HEK293 (cell line): ENCODE data around the gene CBX1.

Experiments used
- EGR2 ChIP-seq: fragments of 450-650 bp; formaldehyde crosslinking; IDR thresholded peaks from 2 replicates; pipeline ENCODE4 v1.5.1; 2016; ENCODE audit warnings: low read depth, missing biosample characterization, missing genetic modification characterization
- GFI1B ChIP-seq: fragments of 450-650 bp; formaldehyde crosslinking; IDR thresholded peaks from 2 replicates; pipeline ENCODE4 v1.5.1; 2016; ENCODE audit warnings: missing biosample characterization, missing genetic modification characterization
- GLIS1 ChIP-seq: fragments of 450-650 bp; formaldehyde crosslinking; IDR thresholded peaks from 2 replicates; pipeline ENCODE4 v1.5.1; 2016; ENCODE audit warnings: missing biosample characterization, missing genetic modification characterization
- HIC1 ChIP-seq: fragments of 450-650 bp; formaldehyde crosslinking; IDR thresholded peaks from 2 replicates; pipeline ENCODE4 v1.5.1; 2016; ENCODE audit warnings: missing biosample characterization, missing genetic modification characterization
- IKZF3 ChIP-seq: fragments of 450-650 bp; IDR thresholded peaks from 2 replicates; pipeline ENCODE4 v1.5.0; 2018; ENCODE audit warnings: missing biosample characterization, mild to moderate bottlenecking, missing genetic modification characterization, moderate library complexity
- KLF7 ChIP-seq: fragments of 450-650 bp; formaldehyde crosslinking; IDR thresholded peaks from 2 replicates; pipeline ENCODE4 v1.5.1; 2016; ENCODE audit warnings: missing biosample characterization, missing genetic modification characterization, borderline replicate concordance
- MEIS1 ChIP-seq: sonication (generic); formaldehyde crosslinking; IDR thresholded peaks from 2 replicates; pipeline ENCODE4 v1.8.1; 2022; ENCODE audit warnings: missing genetic modification reagents, mild to moderate bottlenecking, borderline replicate concordance
- SP7 ChIP-seq: fragments of 450-650 bp; formaldehyde crosslinking; IDR thresholded peaks from 2 replicates; pipeline ENCODE4 v1.5.1; 2016; ENCODE audit warnings: missing biosample characterization, missing genetic modification characterization
- YY1 ChIP-seq: fragments of 450-650 bp; formaldehyde crosslinking; IDR thresholded peaks from 2 replicates; pipeline ENCODE4 v1.5.1; 2018; ENCODE audit warnings: missing biosample characterization, missing genetic modification characterization
- ZBTB10 ChIP-seq: fragments of 450-650 bp; formaldehyde crosslinking; IDR thresholded peaks from 2 replicates; pipeline ENCODE4 v1.5.1; 2016; ENCODE audit warnings: missing biosample characterization, missing genetic modification characterization
- ZBTB48 ChIP-seq: fragments of 450-650 bp; formaldehyde crosslinking; IDR thresholded peaks from 2 replicates; pipeline ENCODE4 v1.5.1; 2016; ENCODE audit warnings: missing biosample characterization, missing genetic modification characterization
- ZBTB8A ChIP-seq: fragments of 450-650 bp; formaldehyde crosslinking; IDR thresholded peaks from 2 replicates; pipeline ENCODE4 v1.5.1; 2016; ENCODE audit warnings: missing biosample characterization, missing genetic modification characterization
- ZEB2 ChIP-seq: fragments of 450-650 bp; formaldehyde crosslinking; IDR thresholded peaks from 2 replicates; pipeline ENCODE4 v1.5.1; 2016; ENCODE audit warnings: missing biosample characterization, missing genetic modification characterization
- ZFHX2 ChIP-seq: fragments of 450-650 bp; formaldehyde crosslinking; conservative IDR thresholded peaks from 2 replicates; pipeline ENCODE4 v1.5.1; 2016; ENCODE audit warnings: missing biosample characterization, missing genetic modification characterization
- ZFP69B ChIP-seq: fragments of 450-650 bp; formaldehyde crosslinking; IDR thresholded peaks from 2 replicates; pipeline ENCODE4 v1.5.1; 2016; ENCODE audit warnings: missing biosample characterization, missing genetic modification characterization
- ZNF10 ChIP-seq: fragments of 450-650 bp; formaldehyde crosslinking; IDR thresholded peaks from 2 replicates; pipeline ENCODE4 v1.5.1; 2017; ENCODE audit warnings: missing biosample characterization, missing genetic modification characterization
- ZNF302 ChIP-seq: fragments of 450-650 bp; formaldehyde crosslinking; IDR thresholded peaks from 2 replicates; pipeline ENCODE4 v1.5.1; 2016; ENCODE audit warnings: missing biosample characterization, missing genetic modification characterization, low read depth
- ZNF341 ChIP-seq: fragments of 450-650 bp; formaldehyde crosslinking; IDR thresholded peaks from 2 replicates; pipeline ENCODE4; 2016; ENCODE audit warnings: low read depth, missing biosample characterization, missing genetic modification characterization
- ZNF423 ChIP-seq: fragments of 450-650 bp; formaldehyde crosslinking; IDR thresholded peaks from 2 replicates; pipeline ENCODE4 v1.5.1; 2016; ENCODE audit warnings: missing biosample characterization, missing genetic modification characterization
- ZNF561 ChIP-seq: fragments of 450-650 bp; IDR thresholded peaks from 2 replicates; pipeline ENCODE4 v1.5.1; 2018; ENCODE audit warnings: missing biosample characterization, missing genetic modification characterization, borderline replicate concordance
- ZNF600 ChIP-seq: fragments of 450-650 bp; formaldehyde crosslinking; IDR thresholded peaks from 2 replicates; pipeline ENCODE4 v1.5.1; 2016; ENCODE audit warnings: missing biosample characterization, missing genetic modification characterization
- ZNF777 ChIP-seq: fragments of 450-650 bp; formaldehyde crosslinking; IDR thresholded peaks from 2 replicates; pipeline ENCODE4 v1.5.1; 2017; ENCODE audit warnings: missing biosample characterization, missing genetic modification characterization, borderline replicate concordance
- ZNF792 ChIP-seq: fragments of 450-650 bp; formaldehyde crosslinking; IDR thresholded peaks from 2 replicates; pipeline ENCODE4 v1.5.1; 2016; ENCODE audit warnings: missing biosample characterization, missing genetic modification characterization
- ZXDB ChIP-seq: fragments of 450-650 bp; formaldehyde crosslinking; IDR thresholded peaks from 2 replicates; pipeline ENCODE4 v1.5.1; 2016; ENCODE audit warnings: missing biosample characterization, missing genetic modification characterization
- TF ChIP-seq, protein P1 (sequence below): fragments of 450-650 bp; formaldehyde crosslinking; IDR thresholded peaks from 2 replicates; pipeline ENCODE4 v1.5.1; 2016; ENCODE audit warnings: missing biosample characterization, missing genetic modification characterization
- TF ChIP-seq, protein P2 (sequence below): fragments of 450-650 bp; formaldehyde crosslinking; IDR thresholded peaks from 2 replicates; pipeline ENCODE4 v1.5.1; 2017; ENCODE audit warnings: missing biosample characterization, missing genetic modification characterization
- TF ChIP-seq, protein P3 (sequence below): sonication (generic); formaldehyde crosslinking; IDR thresholded peaks from 2 replicates; pipeline ENCODE4 v1.8.1; 2022; ENCODE audit warnings: mild to moderate bottlenecking, moderate library complexity, missing genetic modification reagents

The CBX1 gene

GRCh38 chr17:48107137-48108055, 6.1 kb upstream of the CBX1 start, which contains the start of gene SNX11 (continued):
- TF ChIP-seq SP7 (tag by site-specific recombination) (peak; percentile 57; the same call in 1 of the 2 replicates), ZBTB10 (peak; percentile 90), EGR2 (tag by site-specific recombination) (peak; percentile 97), YY1 (0 out of 2 replicates have a peak, but pooled peaks have one; percentile 22), HIC1 (tag by site-specific recombination) (peak; percentile 56; the same call in 1 of the 2 replicates), ZNF600 (tag by site-specific recombination) (peak; percentile 81), ZBTB48 (tag by site-specific recombination) (peak; percentile 94), ZNF561 (tag by site-specific recombination) (peak; percentile 12; the same call in 1 of the 2 replicates), ZEB2 (tag by site-specific recombination) (peak; percentile 94), ZNF423 (tag by site-specific recombination) (peak; percentile 40; the same call in 1 of the 2 replicates), MEIS1 (CRISPR knock-in tag) (no peak), ZXDB (tag by site-specific recombination) (peak; percentile 71), ZFP69B (peak; percentile 95), ZFHX2 (tag by site-specific recombination) (peak; percentile 97), ZNF10 (tag by site-specific recombination) (peak; percentile 46; the same call in 1 of the 2 replicates), IKZF3 (tag by site-specific recombination) (peak; percentile 96), ZNF777 (tag by site-specific recombination) (no peak), ZBTB8A (tag by site-specific recombination) (peak; percentile 92), GFI1B (tag by site-specific recombination) (no peak), ZNF792 (no peak), GLIS1 (tag by site-specific recombination) (peak; percentile 59), KLF7 (tag by site-specific recombination) (peak; percentile 83; the same call in 1 of the 2 replicates), ZNF341 (tag by site-specific recombination) (peak; percentile 80), ZNF302 (tag by site-specific recombination) (no peak)
- TF ChIP-seq, protein P1, sequence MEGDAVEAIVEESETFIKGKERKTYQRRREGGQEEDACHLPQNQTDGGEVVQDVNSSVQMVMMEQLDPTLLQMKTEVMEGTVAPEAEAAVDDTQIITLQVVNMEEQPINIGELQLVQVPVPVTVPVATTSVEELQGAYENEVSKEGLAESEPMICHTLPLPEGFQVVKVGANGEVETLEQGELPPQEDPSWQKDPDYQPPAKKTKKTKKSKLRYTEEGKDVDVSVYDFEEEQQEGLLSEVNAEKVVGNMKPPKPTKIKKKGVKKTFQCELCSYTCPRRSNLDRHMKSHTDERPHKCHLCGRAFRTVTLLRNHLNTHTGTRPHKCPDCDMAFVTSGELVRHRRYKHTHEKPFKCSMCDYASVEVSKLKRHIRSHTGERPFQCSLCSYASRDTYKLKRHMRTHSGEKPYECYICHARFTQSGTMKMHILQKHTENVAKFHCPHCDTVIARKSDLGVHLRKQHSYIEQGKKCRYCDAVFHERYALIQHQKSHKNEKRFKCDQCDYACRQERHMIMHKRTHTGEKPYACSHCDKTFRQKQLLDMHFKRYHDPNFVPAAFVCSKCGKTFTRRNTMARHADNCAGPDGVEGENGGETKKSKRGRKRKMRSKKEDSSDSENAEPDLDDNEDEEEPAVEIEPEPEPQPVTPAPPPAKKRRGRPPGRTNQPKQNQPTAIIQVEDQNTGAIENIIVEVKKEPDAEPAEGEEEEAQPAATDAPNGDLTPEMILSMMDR: peak; percentile 76; the same call in 1 of the 2 replicates
- TF ChIP-seq, protein P2, sequence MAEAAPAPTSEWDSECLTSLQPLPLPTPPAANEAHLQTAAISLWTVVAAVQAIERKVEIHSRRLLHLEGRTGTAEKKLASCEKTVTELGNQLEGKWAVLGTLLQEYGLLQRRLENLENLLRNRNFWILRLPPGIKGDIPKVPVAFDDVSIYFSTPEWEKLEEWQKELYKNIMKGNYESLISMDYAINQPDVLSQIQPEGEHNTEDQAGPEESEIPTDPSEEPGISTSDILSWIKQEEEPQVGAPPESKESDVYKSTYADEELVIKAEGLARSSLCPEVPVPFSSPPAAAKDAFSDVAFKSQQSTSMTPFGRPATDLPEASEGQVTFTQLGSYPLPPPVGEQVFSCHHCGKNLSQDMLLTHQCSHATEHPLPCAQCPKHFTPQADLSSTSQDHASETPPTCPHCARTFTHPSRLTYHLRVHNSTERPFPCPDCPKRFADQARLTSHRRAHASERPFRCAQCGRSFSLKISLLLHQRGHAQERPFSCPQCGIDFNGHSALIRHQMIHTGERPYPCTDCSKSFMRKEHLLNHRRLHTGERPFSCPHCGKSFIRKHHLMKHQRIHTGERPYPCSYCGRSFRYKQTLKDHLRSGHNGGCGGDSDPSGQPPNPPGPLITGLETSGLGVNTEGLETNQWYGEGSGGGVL: peak; percentile 96
- TF ChIP-seq, protein P3, sequence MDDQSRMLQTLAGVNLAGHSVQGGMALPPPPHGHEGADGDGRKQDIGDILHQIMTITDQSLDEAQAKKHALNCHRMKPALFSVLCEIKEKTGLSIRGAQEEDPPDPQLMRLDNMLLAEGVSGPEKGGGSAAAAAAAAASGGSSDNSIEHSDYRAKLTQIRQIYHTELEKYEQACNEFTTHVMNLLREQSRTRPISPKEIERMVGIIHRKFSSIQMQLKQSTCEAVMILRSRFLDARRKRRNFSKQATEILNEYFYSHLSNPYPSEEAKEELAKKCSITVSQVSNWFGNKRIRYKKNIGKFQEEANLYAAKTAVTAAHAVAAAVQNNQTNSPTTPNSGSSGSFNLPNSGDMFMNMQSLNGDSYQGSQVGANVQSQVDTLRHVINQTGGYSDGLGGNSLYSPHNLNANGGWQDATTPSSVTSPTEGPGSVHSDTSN: no peak; the same call in 1 of the 2 replicates
